GM21360 (cell line): ENCODE measurements around the gene CLECL1.
"Not testable (repeated sequence)": the region's sequence is repeated elsewhere in the genome, so short reads cannot be mapped to it uniquely, and the experiment has no call there.

Experiments
- ATAC-seq: cut with Tn5 transposase; IDR thresholded peaks from one replicate; pipeline ENCODE4 v1.9.1; 2021; ENCODE audit warnings: mild to moderate bottlenecking, moderate library complexity; ENCODE audit not compliant: unreplicated experiment

CLECL1 gene

GRCh38 chr12:9725213-9725870 lies 7.6 kb downstream of the CLECL1 start:
- no peak for ATAC-seq

GRCh38 chr12:9724023-9724422 lies 8.9 kb downstream of the CLECL1 start:
- ATAC-seq, result no peak

- peak; percentile 42 for ATAC-seq
Measured at GRCh38 chr12:9721394-9722092, 11.4 kb downstream of the CLECL1 start.

- ATAC-seq, result peak; percentile 43
Measured at GRCh38 chr12:9719790-9720189, 13.1 kb downstream of the CLECL1 start.

GRCh38 chr12:9718968-9719367 lies 13.9 kb downstream of the CLECL1 start:
- no peak for ATAC-seq

GRCh38 chr12:9717070-9717925 lies 15.6 kb downstream of the CLECL1 start:
- ATAC-seq, result no peak

- ATAC-seq, result peak; percentile 61
Measured at GRCh38 chr12:9713032-9713558, 19.8 kb downstream of the CLECL1 start.

- no peak for ATAC-seq
Measured at GRCh38 chr12:9711664-9712063, 21.2 kb downstream of the CLECL1 start.

- no peak for ATAC-seq
Measured at GRCh38 chr12:9710584-9711375, 22.1 kb downstream of the CLECL1 start.

- no peak for ATAC-seq
Measured at GRCh38 chr12:9708853-9709252, 24.0 kb downstream of the CLECL1 start.

GRCh38 chr12:9707864-9708808 lies 24.8 kb downstream of the CLECL1 start:
- ATAC-seq, result no peak

- no peak for ATAC-seq
Measured at GRCh38 chr12:9707356-9707755, 25.5 kb downstream of the CLECL1 start.

- ATAC-seq, result no peak
Measured at GRCh38 chr12:9706086-9706685, 26.7 kb downstream of the CLECL1 start.

- ATAC-seq, result not testable (repeated sequence)
Measured at GRCh38 chr12:9704561-9704960, 28.3 kb downstream of the CLECL1 start.

GRCh38 chr12:9702255-9702654 lies 30.6 kb downstream of the CLECL1 start:
- ATAC-seq, result no peak

- no peak for ATAC-seq
Measured at GRCh38 chr12:9701380-9702154, 31.3 kb downstream of the CLECL1 start.

GRCh38 chr12:9700606-9700956 lies 32.3 kb downstream of the CLECL1 start:
- no peak for ATAC-seq

GRCh38 chr12:9699898-9700605 lies 32.8 kb downstream of the CLECL1 start:
- ATAC-seq, result no peak
